ENCODE measurements around the gene WNT16. TPM values are rescaled to one million over a fixed set of nuclear protein-coding genes. Genes with fewer than 3 reads are reported as not detected.

The WNT16 gene
- polyA plus RNA-seq, 1 donor = 0.22 TPM

Other genes with a start within 250 kb of the WNT16 start
- gene FAM3C, start 67.3 kb downstream of the WNT16 start, polyA plus RNA-seq (ENCODE audit: insufficient read length) = 83.6 TPM